Urothelium cell line (cell line): ENCODE measurements around the gene SEC11C.

ENCODE experiments used
- DNase-seq: peaks from one replicate; pipeline ENCODE4 v3.0.0; 2011; ENCODE audit warnings: low spot score, mixed read lengths
- FAIRE-seq: peaks from 2 replicates; lab custom pipeline; 2011; peaks lifted over from hg19 to GRCh38; lab: Jason Lieb, UNC

Gene SEC11C

GRCh38 chr18:59207506-59207905 lies 67.8 kb downstream of the SEC11C start:
- DNase-seq (no peak), FAIRE-seq (no peak)
